OCI-LY1 (cell line): ENCODE results near the gene LAMA5.

Experiments
- H2AFZ ChIP-seq: fragments of 200-600 bp; sonication (generic), shearing (Covaris generic); 2 replicates; pipeline ENCODE4 v1.6.0; 2014; ENCODE audit warnings: antibody characterized with exemption, mild to moderate bottlenecking, low read length
- H3F3A ChIP-seq: fragments of 200-600 bp; sonication (generic), shearing (Covaris generic); 2 replicates; pipeline ENCODE4 v1.6.0; 2014; ENCODE audit warnings: mild to moderate bottlenecking, antibody characterized with exemption, low read length, moderate library complexity; ENCODE audit not compliant: insufficient read depth
- H3K27ac ChIP-seq: fragments of 200-600 bp; sonication (generic); 2 replicates; pipeline ENCODE4 v1.5.1; 2014; ENCODE audit warnings: low read length, mixed run types, mild to moderate bottlenecking, low read depth; ENCODE audit not compliant: poor library complexity, severe bottlenecking
- H3K27me3 ChIP-seq: fragments of 200-600 bp; sonication (generic); 2 replicates; pipeline ENCODE4 v1.6.0; 2014; ENCODE audit warnings: antibody characterized with exemption, mild to moderate bottlenecking, low read length, moderate library complexity; ENCODE audit not compliant: insufficient read depth
- H3K36me3 ChIP-seq: fragments of 200-600 bp; sonication (generic); 2 replicates; pipeline ENCODE4 v1.6.1; 2014; ENCODE audit warnings: mild to moderate bottlenecking, antibody characterized with exemption, low read length, moderate library complexity, mixed read lengths; ENCODE audit not compliant: insufficient read depth
- H3K4me1 ChIP-seq: fragments of 200-600 bp; sonication (generic); 2 replicates; pipeline ENCODE4 v1.5.1; 2014; ENCODE audit warnings: mild to moderate bottlenecking, low read length, moderate library complexity; ENCODE audit not compliant: insufficient read depth, severe bottlenecking
- H3K4me2 ChIP-seq: fragments of 200-600 bp; sonication (generic), shearing (Covaris generic); 2 replicates; pipeline ENCODE4 v1.6.1; 2014; ENCODE audit warnings: low read length
- H3K4me3 ChIP-seq: fragments of 200-600 bp; sonication (generic); 2 replicates; pipeline ENCODE4 v1.5.1; 2014; ENCODE audit warnings: low read length, low read depth, mild to moderate bottlenecking, mixed read lengths; ENCODE audit not compliant: poor library complexity, severe bottlenecking
- H3K79me2 ChIP-seq: fragments of 200-600 bp; shearing (Covaris generic); 2 replicates; pipeline ENCODE4 v1.6.1; 2016; ENCODE audit warnings: mixed run types, low read length, mixed read lengths; ENCODE audit not compliant: insufficient read depth
- H3K9ac ChIP-seq: fragments of 200-600 bp; sonication (generic), shearing (Covaris generic); 2 replicates; pipeline ENCODE4 v1.6.1; 2014; ENCODE audit warnings: mild to moderate bottlenecking, low read length, mixed read lengths
- H3K9me2 ChIP-seq: fragments of 200-600 bp; sonication (generic), shearing (Covaris generic); 2 replicates; pipeline ENCODE4 v1.6.1; 2014; ENCODE audit warnings: low read depth, mild to moderate bottlenecking, low read length, mixed read lengths
- H3K9me3 ChIP-seq: fragments of 200-600 bp; shearing (Covaris generic); 2 replicates; pipeline ENCODE4 v1.6.1; 2014; ENCODE audit warnings: low read length, mixed read lengths
- H4K20me1 ChIP-seq: fragments of 200-600 bp; sonication (generic), shearing (Covaris generic); 2 replicates; pipeline ENCODE4 v1.6.0; 2016; ENCODE audit warnings: mild to moderate bottlenecking, low read length; ENCODE audit not compliant: insufficient read depth
- EZH2 ChIP-seq: fragments of 200-600 bp; sonication (generic), shearing (Covaris generic); IDR thresholded peaks from 2 replicates; pipeline ENCODE4 v1.8.0; 2017; ENCODE audit warnings: borderline replicate concordance, mixed run types, mild to moderate bottlenecking, antibody characterized with exemption, low read length, moderate library complexity, mixed read lengths
- TF ChIP-seq, protein P1 (sequence below): fragments of 200-600 bp; sonication (generic), shearing (Covaris generic); IDR thresholded peaks from 2 replicates; pipeline ENCODE4 v1.5.1; 2017; ENCODE audit warnings: mild to moderate bottlenecking, antibody characterized with exemption, low read length, moderate library complexity, mixed read lengths

Gene LAMA5

DNA sequence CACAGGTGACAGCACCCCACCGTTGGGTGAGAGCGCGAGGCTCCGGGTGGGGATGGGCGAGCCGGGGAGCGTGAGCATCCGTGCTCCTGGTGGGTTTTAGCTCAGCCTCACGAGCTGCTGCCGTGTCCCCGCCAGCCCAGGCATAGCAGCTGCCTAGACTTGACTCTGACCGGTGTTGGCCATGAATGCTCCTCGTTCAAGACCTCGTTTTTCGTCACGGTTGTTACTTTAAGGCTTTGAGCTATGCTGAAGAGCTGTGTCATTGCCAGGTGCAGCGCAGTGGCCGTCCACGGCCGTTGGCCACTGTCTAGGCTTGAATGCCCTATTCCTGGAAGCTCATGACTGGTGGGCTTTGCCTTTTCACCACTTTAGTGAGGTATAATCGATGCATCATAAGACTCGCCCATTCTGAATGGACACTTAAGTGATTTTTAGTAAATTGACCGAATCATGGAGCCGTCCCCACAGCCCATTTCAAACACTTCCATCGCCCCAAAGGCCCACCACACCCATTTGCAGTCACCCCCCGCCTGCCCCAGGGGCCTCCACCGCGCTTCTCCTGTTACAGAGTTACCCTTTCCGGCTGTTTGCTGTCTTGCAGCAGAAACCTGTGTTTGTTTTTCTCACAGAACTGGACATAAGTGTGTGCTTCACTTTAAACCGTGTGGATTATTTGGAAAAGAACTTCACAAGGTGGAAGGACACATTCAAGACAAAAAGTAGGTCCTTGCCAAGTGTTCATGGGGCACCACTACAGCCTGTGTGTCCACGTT is 85.8 kb downstream of the LAMA5 start:
- Histone ChIP-seq H3K27me3 (no peaks in the 10 kb centered on the region), H3K4me3 (no peak overlapping the region), H3F3A (no peaks in the 10 kb centered on the region), H3K4me2 (no peak overlapping the region), H3K9ac (no peak overlapping the region), H3K4me1 (no peaks in the 10 kb centered on the region), H3K27ac (no peak overlapping the region), H3K9me2 (no peaks in the 10 kb centered on the region), H3K79me2 (no peaks in the 10 kb centered on the region), H3K36me3 (peaks cover 64% of the 10 kb centered on the region; the same call in 1 of the 2 replicates), H4K20me1 (no peaks in the 10 kb centered on the region), H2AFZ (no peak overlapping the region), H3K9me3 (no peaks in the 10 kb centered on the region)
- TF ChIP-seq, protein P1, sequence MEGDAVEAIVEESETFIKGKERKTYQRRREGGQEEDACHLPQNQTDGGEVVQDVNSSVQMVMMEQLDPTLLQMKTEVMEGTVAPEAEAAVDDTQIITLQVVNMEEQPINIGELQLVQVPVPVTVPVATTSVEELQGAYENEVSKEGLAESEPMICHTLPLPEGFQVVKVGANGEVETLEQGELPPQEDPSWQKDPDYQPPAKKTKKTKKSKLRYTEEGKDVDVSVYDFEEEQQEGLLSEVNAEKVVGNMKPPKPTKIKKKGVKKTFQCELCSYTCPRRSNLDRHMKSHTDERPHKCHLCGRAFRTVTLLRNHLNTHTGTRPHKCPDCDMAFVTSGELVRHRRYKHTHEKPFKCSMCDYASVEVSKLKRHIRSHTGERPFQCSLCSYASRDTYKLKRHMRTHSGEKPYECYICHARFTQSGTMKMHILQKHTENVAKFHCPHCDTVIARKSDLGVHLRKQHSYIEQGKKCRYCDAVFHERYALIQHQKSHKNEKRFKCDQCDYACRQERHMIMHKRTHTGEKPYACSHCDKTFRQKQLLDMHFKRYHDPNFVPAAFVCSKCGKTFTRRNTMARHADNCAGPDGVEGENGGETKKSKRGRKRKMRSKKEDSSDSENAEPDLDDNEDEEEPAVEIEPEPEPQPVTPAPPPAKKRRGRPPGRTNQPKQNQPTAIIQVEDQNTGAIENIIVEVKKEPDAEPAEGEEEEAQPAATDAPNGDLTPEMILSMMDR: no peak
- TF ChIP-seq EZH2: no peak

DNA sequence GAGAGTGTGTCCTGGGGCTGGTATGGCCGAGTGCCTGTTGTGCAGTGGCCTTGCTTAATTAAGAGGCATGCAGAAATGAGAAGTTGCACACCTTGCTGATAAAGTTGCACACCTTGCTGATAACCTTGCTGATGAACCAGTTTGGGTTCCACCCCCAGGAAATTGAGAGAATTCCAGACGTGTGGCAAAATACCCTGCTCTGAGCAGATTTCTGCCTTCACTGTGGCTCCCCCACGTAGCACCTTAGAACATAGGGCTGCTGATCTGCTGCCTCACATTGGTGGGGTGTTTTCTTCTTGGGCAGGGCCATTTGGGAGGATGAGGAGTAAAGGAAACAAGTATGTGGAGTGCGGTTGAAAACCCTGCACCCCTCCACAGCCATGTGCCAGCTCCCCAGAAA is 86.8 kb downstream of the LAMA5 start:
- H3K27me3 ChIP-seq: no peaks in the 10 kb centered on the region
- no peaks in the 10 kb centered on the region for H3K9me2 ChIP-seq
- no peak overlapping the region for H3K4me2 ChIP-seq
- H2AFZ ChIP-seq: no peak overlapping the region
- H3K36me3 ChIP-seq: peaks cover 62% of the 10 kb centered on the region; the same call in 1 of the 2 replicates
- H3K9me3 ChIP-seq: no peaks in the 10 kb centered on the region
- no peaks in the 10 kb centered on the region for H3K79me2 ChIP-seq
- H3K4me1 ChIP-seq: no peaks in the 10 kb centered on the region
- H3K4me3 ChIP-seq: no peak overlapping the region
- H4K20me1 ChIP-seq: no peaks in the 10 kb centered on the region
- H3F3A ChIP-seq: no peaks in the 10 kb centered on the region
- no peak overlapping the region for H3K9ac ChIP-seq
- H3K27ac ChIP-seq: no peak overlapping the region
- TF ChIP-seq EZH2: no peak
- TF ChIP-seq, protein P1: no peak

DNA sequence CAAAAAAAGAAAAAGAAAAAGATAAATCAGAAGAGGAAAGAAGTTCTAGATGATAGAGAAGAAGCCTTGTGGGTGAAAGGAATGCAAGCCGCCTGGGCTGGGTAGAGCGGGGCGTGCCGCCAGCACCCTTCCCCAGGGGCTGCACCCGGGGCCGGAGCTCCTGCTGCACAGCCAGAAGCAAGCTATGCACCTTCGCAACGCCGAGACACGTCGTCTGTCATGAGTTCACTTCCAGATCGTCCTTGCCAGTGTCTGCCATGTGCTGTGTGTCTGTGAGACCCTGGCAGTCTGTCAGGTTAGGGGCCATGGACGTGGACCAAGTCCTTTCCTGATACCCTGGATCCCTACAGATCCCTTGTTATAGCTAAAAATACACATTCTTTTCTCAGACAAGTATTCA is 89.9 kb downstream of the LAMA5 start:
- no peak overlapping the region for H2AFZ ChIP-seq
- no peak overlapping the region for H3K4me2 ChIP-seq
- peaks cover 13% of the 10 kb centered on the region for H3K4me1 ChIP-seq
- H3K4me3 ChIP-seq: no peak overlapping the region
- H3K9me2 ChIP-seq: no peaks in the 10 kb centered on the region
- no peaks in the 10 kb centered on the region for H4K20me1 ChIP-seq
- no peaks in the 10 kb centered on the region for H3K79me2 ChIP-seq
- H3K9ac ChIP-seq: no peak overlapping the region
- peaks cover 56% of the 10 kb centered on the region; the same call in 1 of the 2 replicates for H3K36me3 ChIP-seq
- H3F3A ChIP-seq: no peaks in the 10 kb centered on the region
- TF ChIP-seq, protein P1: no peak
- no peak for TF ChIP-seq EZH2
- no peaks in the 10 kb centered on the region for H3K9me3 ChIP-seq
- no peaks in the 10 kb centered on the region for H3K27me3 ChIP-seq
- H3K27ac ChIP-seq: no peak overlapping the region
